Ascending aorta (tissue), 2 donors: ENCODE measurements around the gene MSI2. TPM values are rescaled to one million over a fixed set of nuclear protein-coding genes. Genes with fewer than 3 reads are reported as not detected.

Source experiments
- DNase-seq, 2 donors: peaks; one replicate each; pipeline ENCODE4 v3.0.0-alpha.2; 2019; ENCODE audit warnings: low spot score in 2 of 2
- H3K27ac ChIP-seq, 2 donors: fragments of 200-600 bp; sonication (generic); one replicate each; pipeline ENCODE4 v1.5.1; 2016 to 2017; ENCODE audit warnings: mild to moderate bottlenecking in 1 of 2
- H3K27me3 ChIP-seq: fragments of 200-600 bp; sonication (generic); one replicate; pipeline ENCODE4 v1.5.1; 2017
- H3K36me3 ChIP-seq, 2 donors: fragments of 200-600 bp; sonication (generic); one replicate each; pipeline ENCODE4 v1.5.1; 2016
- H3K4me1 ChIP-seq, 2 donors: fragments of 200-600 bp; sonication (generic); one replicate each; pipeline ENCODE4 v1.5.1; 2016 to 2017; ENCODE audit warnings: mild to moderate bottlenecking in 1 of 2
- H3K4me3 ChIP-seq, 2 donors: fragments of 200-600 bp; sonication (generic); one replicate each; pipeline ENCODE4 v1.5.1; 2016 to 2017; ENCODE audit warnings: mild to moderate bottlenecking in 1 of 2
- H3K9me3 ChIP-seq, 2 donors: fragments of 200-600 bp; sonication (generic); one replicate each; pipeline ENCODE4 v1.5.1; 2016
- CTCF ChIP-seq, 3 experiments: fragments of 200-600 bp in 2 of 3; fragments of 450-650 bp in 1 of 3; sonication (generic) in 2 of 3; IDR thresholded peaks; one replicate each; pipeline ENCODE4 v1.5.1; 2016 to 2019; ENCODE audit warnings: antibody characterized with exemption in 3 of 3, mild to moderate bottlenecking in 1 of 3, moderate library complexity in 1 of 3
- intact Hi-C: fragments of 100-400 bp; cut with DNase I; formaldehyde crosslinking; loops from one replicate; pipeline ENCODE4 v1.15.1; 2023
- total RNA-seq: library from RNA; depleted of rRNA; stranded (reverse); fragments of >200 nt; gene quantifications from one replicate; pipeline ENCODE4 v1.1.0, GENCODE V29; 2016

Gene MSI2
- total RNA-seq, 1 donor from 2014 or later = 11.7 TPM

- Histone ChIP-seq H3K9me3 (no peaks in the 10 kb centered on the region), H3K27me3 (no peaks in the 10 kb centered on the region), H3K4me3 (no peak overlapping the region), H3K4me1 (no peaks in the 10 kb centered on the region), H3K36me3 (no peaks in the 10 kb centered on the region), H3K27ac (no peak overlapping the region)
- intact Hi-C loops = no loop called here
- no peak for DNase-seq
- no peak for TF ChIP-seq CTCF (IDR thresholded peaks at IDR 0.05)
These were observed 150.6 kb downstream of the MSI2 start for GRCh38 chr17:57406981-57407286.

GRCh38 chr17:57407287-57408070 lies 151.2 kb downstream of the MSI2 start:
- Histone ChIP-seq H3K4me1 (no peaks in the 10 kb centered on the region), H3K9me3 (no peaks in the 10 kb centered on the region), H3K27ac (no peak overlapping the region), H3K36me3 (no peaks in the 10 kb centered on the region), H3K4me3 (no peak overlapping the region), H3K27me3 (no peaks in the 10 kb centered on the region)
- TF ChIP-seq CTCF (IDR thresholded peaks at IDR 0.05) = no peak
- no peak for DNase-seq
- intact Hi-C loops = no loop called here

- H3K27me3 ChIP-seq = no peaks in the 10 kb centered on the region
- H3K4me3 ChIP-seq = no peak overlapping the region
- no peak for DNase-seq
- H3K36me3 ChIP-seq = no peaks in the 10 kb centered on the region
- no peak overlapping the region for H3K27ac ChIP-seq
- no peaks in the 10 kb centered on the region for H3K4me1 ChIP-seq
- intact Hi-C loops = no loop called here
- no peak for TF ChIP-seq CTCF (IDR thresholded peaks at IDR 0.05)
- H3K9me3 ChIP-seq = no peaks in the 10 kb centered on the region
These were observed 151.9 kb downstream of the MSI2 start for GRCh38 chr17:57408071-57408811.

- Histone ChIP-seq H3K27me3 (no peaks in the 10 kb centered on the region), H3K27ac (no peak overlapping the region), H3K4me3 (no peak overlapping the region), H3K9me3 (no peaks in the 10 kb centered on the region), H3K36me3 (no peaks in the 10 kb centered on the region), H3K4me1 (no peaks in the 10 kb centered on the region)
- DNase-seq = no peak
- intact Hi-C loops = no loop called here
- TF ChIP-seq CTCF (IDR thresholded peaks at IDR 0.05) = no peak
These were observed 153.8 kb downstream of the MSI2 start for GRCh38 chr17:57410169-57410568.

DNA sequence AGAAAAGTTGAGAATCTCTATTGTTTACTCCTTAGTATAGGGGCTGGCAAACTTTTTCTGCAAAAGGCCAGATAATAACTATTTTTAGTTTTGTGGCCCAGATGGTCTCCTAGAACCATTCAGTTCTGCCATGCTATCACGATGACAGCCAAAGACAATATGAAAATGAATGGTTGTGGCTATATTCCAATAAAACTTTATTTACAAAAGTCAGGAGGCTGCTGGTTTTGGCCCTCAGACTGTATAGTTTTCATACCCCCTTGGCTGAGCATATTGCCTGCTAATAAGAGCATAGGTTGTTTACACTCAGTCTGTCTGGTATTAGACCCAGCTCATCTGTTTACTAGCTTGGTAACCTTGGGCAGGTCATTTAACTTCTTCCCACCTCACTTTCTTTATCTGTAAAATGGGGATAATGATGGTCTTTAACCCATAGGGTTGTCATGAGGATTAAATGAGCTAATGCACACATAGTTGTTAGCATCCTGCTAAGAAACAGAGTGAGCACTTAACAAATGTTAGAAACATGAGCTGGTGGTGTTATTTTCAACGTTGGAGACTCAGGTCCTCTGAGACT lies 156.3 kb downstream of the MSI2 start:
- Histone ChIP-seq H3K4me3 (no peak overlapping the region), H3K4me1 (no peaks in the 10 kb centered on the region), H3K27ac (no peak overlapping the region), H3K27me3 (no peaks in the 10 kb centered on the region), H3K36me3 (no peaks in the 10 kb centered on the region), H3K9me3 (no peaks in the 10 kb centered on the region)
- no peak for TF ChIP-seq CTCF (IDR thresholded peaks at IDR 0.05)
- intact Hi-C loops = no loop called here
- DNase-seq = no peak
